ENCODE data around the gene CFAP70. TPM values are rescaled to one million over a fixed set of nuclear protein-coding genes. Genes with fewer than 3 reads are reported as not detected.
"Not testable (repeated sequence)": the region's sequence is repeated elsewhere in the genome, so short reads cannot be mapped to it uniquely, and the experiment has no call there.

The CFAP70 gene
- total RNA-seq, 1 donor from 2014 or later, result 1.7 TPM

DNA sequence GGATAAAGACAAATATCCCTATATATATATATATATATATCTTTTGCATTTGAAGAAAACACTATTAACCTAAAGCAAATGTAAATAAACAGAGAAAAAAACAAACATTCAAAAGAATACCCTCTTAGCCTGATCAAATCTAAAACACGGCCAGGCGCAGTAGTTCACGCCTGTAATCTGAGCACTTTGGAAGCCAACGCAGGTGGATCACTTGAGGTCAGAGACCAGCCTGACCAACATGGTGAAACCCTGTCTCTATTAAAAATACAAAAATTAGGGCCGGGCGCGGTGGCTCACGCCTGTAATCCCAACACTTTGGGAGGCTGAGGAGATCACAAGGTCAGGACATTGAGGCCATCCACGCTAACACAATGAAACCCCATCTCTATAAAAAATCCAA is 46.0 kb upstream of the CFAP70 start:
- no peak for TF ChIP-seq CTCF (IDR thresholded peaks at IDR 0.05)
- Mint-ChIP-seq H3K27ac (no peak overlapping the region), H3K4me3 (no peak overlapping the region), H3K36me3 (ENCODE audit: low read depth) (peaks cover 30% of the 10 kb centered on the region), H3K4me1 (peaks cover 36% of the 10 kb centered on the region), H3K27me3 (no peaks in the 10 kb centered on the region), H3K9me3 (no peaks in the 10 kb centered on the region)
- no peak for DNase-seq
- ChIA-PET CTCF (no interaction called here), POLR2A (no interaction called here)
- no peak for ATAC-seq (ENCODE audit: low read depth)
- intact Hi-C loops (cut with micrococcal nuclease), result no loop called here

DNA sequence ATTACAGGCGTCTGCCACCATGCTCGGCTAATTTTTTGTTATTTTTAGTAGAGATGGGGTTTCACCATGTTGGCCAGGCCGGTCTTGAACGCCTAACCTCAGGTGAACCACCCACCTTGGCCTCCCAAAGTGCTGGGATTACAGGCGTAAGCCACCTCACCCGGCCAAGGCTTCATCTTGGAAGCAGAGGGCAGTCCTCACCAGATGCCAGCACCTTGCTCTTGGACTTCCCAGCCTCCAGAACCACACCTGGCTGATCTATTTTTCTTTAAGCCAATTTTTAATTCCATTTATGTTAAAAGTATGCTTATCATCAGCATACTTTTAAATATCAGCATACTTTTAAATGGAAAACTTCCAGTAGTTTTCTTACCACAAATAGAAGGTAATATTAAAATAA is 43.0 kb upstream of the CFAP70 start:
- H3K9me3 Mint-ChIP-seq, result no peaks in the 10 kb centered on the region
- TF ChIP-seq CTCF (IDR thresholded peaks at IDR 0.05), result no peak
- ChIA-PET POLR2A (no interaction called here), CTCF (no interaction called here)
- DNase-seq (no peak), ATAC-seq (ENCODE audit: low read depth) (no peak)
- H3K4me1 Mint-ChIP-seq, result peaks cover 18% of the 10 kb centered on the region
- H3K27me3 Mint-ChIP-seq, result no peaks in the 10 kb centered on the region
- H3K36me3 Mint-ChIP-seq (ENCODE audit: low read depth), result peaks cover 36% of the 10 kb centered on the region
- H3K4me3 Mint-ChIP-seq, result no peak overlapping the region
- intact Hi-C loops (cut with micrococcal nuclease), result no loop called here
- no peak overlapping the region for H3K27ac Mint-ChIP-seq

DNA sequence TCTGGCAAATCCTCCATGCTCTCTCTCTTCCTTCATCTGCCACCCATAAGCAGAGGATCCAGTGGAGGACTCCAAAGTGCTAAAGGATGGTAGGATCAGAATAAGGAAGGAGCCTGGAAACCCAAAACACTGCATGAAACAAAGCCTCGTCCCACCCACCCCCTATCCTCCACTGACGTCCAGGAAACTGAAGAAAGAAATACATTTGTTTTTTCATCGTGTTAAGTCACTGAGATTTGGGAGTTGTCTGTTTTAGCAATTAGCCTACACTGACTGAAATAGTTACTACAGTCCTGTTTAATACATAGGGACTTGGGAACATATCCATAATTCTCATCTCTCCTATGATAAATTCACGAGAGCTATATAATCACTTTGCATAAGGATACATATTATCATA is 40.4 kb upstream of the CFAP70 start:
- intact Hi-C loops (cut with micrococcal nuclease), result no loop called here
- H3K4me3 Mint-ChIP-seq, result no peak overlapping the region
- TF ChIP-seq CTCF (IDR thresholded peaks at IDR 0.05), result no peak
- no peak overlapping the region for H3K27ac Mint-ChIP-seq
- H3K36me3 Mint-ChIP-seq (ENCODE audit: low read depth), result peaks cover 50% of the 10 kb centered on the region
- no peaks in the 10 kb centered on the region for H3K9me3 Mint-ChIP-seq
- no peaks in the 10 kb centered on the region for H3K27me3 Mint-ChIP-seq
- DNase-seq (no peak), ATAC-seq (ENCODE audit: low read depth) (no peak)
- ChIA-PET POLR2A (no interaction called here), CTCF (no interaction called here)
- peaks cover 7% of the 10 kb centered on the region for H3K4me1 Mint-ChIP-seq

- peaks cover 57% of the 10 kb centered on the region for H3K36me3 Mint-ChIP-seq (ENCODE audit: low read depth)
Measured at GRCh38 chr10:73398024-73398423, 39.4 kb upstream of the CFAP70 start.

GRCh38 chr10:73394325-73394724 is 35.7 kb upstream of the CFAP70 start:
- H3K36me3 Mint-ChIP-seq (ENCODE audit: low read depth), result peaks cover 76% of the 10 kb centered on the region
- DNase-seq; H3K4me3 Mint-ChIP-seq; H3K9me3 Mint-ChIP-seq; H3K4me1 Mint-ChIP-seq; H3K27me3 Mint-ChIP-seq; ATAC-seq (ENCODE audit: low read depth); H3K27ac Mint-ChIP-seq; POLR2A ChIA-PET; intact Hi-C loops (cut with micrococcal nuclease); CTCF ChIA-PET: not testable (repeated sequence)

More at GRCh38 chr10:73398024-73398423, 39.4 kb upstream of the CFAP70 start:
- ChIA-PET CTCF (no interaction called here), POLR2A (no interaction called here)
- Mint-ChIP-seq H3K9me3 (no peaks in the 10 kb centered on the region), H3K27ac (no peak overlapping the region), H3K4me3 (no peak overlapping the region), H3K27me3 (no peaks in the 10 kb centered on the region), H3K4me1 (peaks cover 8% of the 10 kb centered on the region)
- ATAC-seq (ENCODE audit: low read depth), result no peak
- no peak for DNase-seq
- no peak for TF ChIP-seq CTCF (IDR thresholded peaks at IDR 0.05)
- intact Hi-C loops (cut with micrococcal nuclease), result no loop called here

- Mint-ChIP-seq H3K27ac (no peak overlapping the region), H3K4me3 (no peak overlapping the region), H3K27me3 (no peaks in the 10 kb centered on the region), H3K36me3 (ENCODE audit: low read depth) (peaks cover 87% of the 10 kb centered on the region), H3K9me3 (no peaks in the 10 kb centered on the region), H3K4me1 (peaks cover 6% of the 10 kb centered on the region)
- CTCF ChIA-PET, result no interaction called here
- ATAC-seq (ENCODE audit: low read depth) (no peak), DNase-seq (no peak)
- TF ChIP-seq CTCF (IDR thresholded peaks at IDR 0.05), result no peak
- intact Hi-C loops (cut with micrococcal nuclease), result no loop called here
- POLR2A ChIA-PET, result no interaction called here
Measured at GRCh38 chr10:73388228-73388627, 29.6 kb upstream of the CFAP70 start.
